ENCODE data around the gene SYTL2.
"Not testable (repeated sequence)": the region's sequence is repeated elsewhere in the genome, so short reads cannot be mapped to it uniquely, and the experiment has no call there.

Gene SYTL2

DNA sequence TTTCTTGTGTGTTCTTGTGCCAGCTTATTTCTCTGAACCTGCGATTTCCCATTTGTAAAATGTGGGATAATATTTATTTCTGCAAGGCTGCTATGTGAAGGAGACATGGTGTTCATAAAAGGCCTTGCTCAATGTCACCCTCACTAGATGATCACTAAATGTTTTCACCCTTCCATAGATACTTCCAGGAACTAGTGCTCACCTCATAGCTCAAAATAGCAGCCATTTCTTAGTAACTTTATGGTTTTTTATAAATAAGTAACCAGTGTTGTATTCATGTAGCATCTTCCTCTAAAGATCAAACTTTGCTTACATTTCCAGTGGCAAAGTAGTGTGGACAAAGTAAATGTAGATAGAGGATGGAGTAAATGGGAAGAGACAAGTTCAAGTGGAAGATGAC lies 23.8 kb downstream of the SYTL2 start:
- DNase-seq: no peak

DNA sequence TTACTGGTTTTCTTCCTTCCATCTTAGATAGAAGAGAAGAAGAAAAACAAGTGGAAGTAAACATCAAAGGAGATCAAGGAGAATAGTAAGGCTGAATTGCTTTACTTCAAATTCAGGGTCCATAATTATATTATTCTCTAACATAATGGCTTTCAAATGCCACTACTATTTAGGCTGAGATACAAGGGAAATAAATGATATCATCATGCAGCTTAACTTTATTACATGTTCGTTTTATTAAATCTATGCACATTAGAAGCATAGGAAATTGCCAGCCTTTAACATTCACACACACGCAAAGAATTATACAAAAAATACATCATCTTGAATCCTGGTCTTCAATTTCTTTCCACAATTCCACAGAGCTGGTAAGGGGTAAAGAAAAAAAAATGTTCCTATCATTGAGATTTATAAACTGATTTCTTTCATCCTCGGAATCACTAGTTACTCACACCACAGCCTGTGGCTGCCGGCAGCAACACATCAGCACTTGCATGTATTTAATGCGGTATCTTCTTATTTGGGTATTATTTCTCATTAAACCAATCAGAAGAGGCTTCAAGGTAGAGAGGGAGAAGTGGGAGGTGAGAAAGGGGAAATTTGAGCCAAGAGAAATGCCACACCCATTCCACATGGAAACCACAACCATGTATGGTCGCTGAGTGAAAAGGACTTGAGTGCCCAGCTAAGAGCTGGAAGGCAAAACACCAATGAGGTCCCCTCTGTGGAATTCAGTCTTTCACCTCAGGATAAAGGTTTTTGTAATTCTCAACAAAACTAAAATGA lies 26.3 kb downstream of the SYTL2 start:
- no peak for DNase-seq

DNA sequence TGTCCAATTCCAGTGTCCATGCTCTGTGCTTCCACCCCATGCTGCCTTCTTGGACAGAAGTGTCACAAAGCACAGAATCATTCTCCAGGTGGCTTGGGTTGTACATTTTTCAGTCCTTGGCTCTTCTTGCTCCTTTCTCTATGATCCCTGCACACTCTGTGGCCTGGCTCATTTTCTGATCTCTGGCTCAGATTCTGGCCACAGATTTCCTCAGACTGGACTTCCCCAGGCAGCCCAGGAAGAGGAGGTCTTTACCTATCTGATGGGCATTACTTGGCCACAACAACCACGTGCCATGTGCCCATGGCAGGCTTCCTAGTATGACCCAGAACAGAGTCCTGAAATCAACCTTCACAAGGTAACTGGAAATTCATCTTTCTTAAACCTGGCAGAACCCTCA lies 27.2 kb downstream of the SYTL2 start:
- no peak for DNase-seq

DNA sequence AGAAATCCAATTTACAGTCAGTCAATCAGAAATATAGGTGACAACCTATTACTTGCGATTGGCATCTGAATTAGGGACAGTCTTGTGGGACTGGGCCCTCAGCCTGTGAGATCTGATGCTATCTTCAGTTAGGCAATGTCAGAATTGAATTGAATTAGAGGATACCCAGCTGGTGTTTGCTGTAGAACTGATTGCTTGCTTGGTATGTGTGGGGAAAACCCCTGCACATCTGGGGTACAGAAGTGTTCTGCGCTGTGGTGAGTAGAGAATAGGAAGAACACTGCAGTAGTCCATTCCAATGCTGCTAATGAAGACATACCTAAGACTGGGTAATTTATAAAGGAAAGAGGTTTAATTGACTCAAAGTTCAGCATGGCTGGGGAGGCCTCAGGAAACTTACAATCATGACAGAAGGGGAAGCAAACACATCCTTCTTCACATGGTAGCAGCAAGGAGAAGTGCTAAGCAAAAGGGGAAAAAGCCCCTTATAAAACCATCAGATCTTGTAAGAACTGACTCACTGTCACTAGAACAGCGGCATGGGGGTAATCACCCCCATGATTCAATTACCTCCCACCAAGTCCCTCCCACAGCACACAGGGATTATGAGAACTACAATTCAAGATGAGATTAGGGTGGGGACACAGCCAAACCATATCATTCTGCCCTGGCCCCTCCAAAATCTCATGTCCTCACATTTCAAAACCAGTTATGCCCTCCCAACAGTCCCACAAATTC lies 30.0 kb downstream of the SYTL2 start:
- DNase-seq: not testable (repeated sequence)

DNA sequence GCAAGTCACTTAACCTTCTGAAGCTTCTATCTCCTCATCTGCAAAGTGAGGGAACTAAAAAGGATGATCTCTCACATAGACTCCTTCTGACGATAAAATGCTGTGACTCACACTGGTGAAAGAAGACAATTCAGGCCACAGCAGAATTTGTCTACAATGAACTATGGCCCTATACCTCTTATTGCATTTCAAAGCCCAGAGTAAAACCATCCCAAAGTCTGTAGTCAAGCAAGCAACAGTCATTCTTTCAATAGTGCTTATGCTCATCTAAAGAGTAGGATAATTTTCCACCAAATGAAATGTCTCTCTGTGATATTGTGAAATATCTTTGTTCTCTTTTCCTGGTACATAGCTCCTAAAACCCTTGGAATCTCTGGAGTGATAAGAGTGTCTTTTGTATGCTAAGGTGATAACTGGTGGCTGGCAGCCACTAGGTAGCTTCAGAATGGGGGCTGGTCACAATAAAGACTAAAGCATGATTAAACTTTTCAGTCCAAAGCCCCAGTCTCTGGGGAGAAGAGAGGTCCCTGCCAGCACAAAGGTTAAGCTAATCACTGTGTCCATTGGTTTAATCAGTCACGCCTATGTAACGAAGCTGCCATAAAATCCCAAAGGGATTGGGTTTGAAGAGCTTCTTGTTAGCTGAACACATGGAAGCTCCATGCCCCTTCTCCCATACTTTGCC lies 30.8 kb downstream of the SYTL2 start:
- DNase-seq: no peak

DNA sequence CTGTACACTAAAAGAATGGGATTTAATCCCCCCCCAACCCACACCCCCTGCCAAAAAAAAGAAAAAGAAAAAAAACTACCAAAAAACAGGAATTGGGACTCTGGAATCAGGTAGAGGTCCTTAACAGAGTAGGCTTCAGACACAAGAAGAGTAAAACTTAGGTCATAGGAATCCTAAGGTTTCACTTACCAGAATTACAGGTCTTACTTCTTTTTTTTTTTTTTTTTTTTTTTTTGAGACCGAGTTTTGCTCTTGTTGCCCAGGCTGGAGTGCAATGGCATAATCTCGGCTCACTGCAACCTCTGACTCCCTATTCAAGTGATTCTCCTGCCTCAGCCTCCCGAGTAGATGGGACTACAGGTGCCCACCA lies 33.4 kb downstream of the SYTL2 start:
- not testable (repeated sequence) for DNase-seq

DNA sequence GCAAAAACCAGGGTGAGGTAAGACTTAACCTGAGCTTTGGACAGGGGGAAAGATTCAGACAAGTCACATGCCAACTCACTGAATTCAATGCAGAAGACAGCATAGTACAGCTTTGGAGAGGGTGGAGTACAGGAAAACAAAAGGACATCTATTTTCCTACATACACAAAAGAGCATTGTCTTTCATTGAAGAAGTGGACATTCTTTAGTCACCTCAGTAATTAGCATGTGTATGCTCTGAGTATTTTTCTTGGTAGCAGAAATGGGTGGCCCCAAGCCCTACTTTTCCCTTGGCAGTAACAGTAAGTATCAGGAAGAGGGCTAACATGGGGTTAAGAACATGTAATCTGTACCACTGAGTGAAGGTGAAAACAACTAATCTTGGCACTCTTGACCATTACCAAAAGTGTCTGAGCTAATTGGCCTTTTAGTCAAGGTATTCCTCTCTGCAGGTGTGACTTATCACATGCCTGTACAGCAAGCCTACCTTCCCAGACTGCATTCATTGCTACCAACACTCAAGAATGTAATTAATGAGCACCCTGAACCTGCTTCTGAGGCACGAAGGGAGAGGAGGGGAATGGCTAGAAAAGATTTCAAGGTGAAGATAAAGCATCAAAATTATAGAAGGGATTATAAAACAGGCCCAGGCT lies 33.9 kb downstream of the SYTL2 start:
- DNase-seq: no peak

DNA sequence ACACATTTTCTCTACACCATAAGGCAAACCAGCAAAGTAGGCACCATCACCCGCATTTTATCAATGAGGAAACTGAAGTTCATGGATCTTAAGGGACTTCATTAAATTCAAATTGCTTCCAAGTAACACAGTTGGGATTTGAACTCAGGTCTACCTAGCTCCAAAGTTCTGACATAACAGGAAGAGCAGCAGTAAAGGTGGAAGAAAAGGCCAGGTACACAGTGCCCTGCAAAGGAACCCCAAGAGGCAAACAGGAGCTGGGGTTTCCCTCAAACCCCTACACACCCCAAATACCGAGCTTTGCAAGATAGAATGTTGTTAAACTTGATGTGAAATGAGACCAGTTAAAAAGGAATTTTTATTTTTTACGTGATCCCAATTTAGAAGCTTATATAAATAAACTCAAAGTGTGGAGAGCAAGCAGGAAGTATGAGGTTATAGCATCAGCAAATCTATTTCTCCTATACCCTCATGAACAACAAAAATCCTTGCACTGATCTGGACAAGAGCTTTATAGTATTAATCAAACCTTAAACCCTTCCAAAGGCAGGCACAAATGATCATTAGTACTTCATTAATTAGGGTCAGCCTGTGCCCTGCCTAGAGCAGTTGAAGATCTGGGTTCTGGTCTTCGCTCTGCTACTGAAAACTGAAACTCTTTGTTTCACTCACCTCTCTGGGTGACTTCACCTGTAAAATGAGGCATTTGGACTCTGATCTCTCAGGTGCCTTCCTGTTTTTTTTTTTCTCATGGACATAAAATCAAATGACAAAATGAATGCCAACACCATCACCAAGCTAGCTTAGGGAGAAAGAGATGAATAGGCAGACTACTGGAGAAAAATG lies 36.5 kb downstream of the SYTL2 start:
- no peak for DNase-seq

DNA sequence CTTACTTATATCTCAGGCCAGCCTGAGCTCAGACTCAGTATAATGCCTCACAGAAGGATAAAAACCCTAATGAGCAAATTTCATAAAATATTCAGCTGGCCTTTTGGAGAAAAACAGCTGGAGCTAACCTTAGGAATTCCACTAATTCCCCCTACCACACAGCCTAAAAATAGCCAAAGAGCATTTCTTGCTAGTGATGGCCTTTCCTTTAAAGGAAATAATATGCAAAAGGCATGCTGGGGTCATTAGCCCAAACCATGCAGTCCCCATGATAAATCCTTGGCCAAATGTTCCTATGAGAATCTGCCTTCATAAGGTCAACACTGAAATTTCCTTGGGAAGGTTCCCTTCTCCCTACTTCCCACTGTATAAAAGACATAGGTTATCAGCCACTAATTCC lies 38.2 kb downstream of the SYTL2 start:
- no peak for DNase-seq

DNA sequence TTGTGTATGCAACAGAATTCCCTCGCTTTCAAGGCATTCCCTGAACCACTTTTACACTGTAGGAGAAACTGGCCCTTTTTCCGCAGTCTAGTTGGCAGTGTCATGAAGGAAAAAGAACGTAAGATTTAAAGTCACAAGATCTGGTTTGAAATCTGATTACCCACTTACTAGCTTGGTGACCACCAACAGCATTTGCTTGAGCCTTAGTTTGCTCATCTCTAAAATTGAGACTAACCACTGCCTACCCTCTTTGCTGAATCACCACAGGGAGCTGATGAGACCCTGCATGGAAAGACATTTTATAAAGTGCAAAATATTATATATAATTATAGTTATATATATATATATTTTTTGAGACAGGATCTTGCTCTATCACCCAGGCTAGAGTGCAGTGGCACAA lies 39.4 kb downstream of the SYTL2 start:
- no peak for DNase-seq

DNA sequence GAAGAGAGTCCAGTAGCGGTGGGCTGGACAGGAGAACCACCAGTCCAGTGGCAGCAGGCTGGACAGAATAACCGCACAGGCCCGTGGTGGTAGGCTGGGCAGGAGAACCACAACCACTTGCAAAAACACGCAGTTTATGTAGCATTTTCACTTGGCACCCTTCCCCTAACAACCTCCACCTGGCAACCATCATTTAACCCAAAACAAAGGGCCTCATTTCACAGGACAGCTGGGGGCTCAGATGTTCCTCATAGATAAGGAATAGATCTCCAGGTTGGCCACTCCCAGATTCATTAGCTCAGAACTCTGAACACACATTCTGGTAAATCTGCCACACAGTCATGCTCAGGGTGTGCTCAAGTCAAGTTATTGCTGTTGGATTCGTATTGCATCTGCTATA lies 41.2 kb downstream of the SYTL2 start:
- no peak for DNase-seq

DNA sequence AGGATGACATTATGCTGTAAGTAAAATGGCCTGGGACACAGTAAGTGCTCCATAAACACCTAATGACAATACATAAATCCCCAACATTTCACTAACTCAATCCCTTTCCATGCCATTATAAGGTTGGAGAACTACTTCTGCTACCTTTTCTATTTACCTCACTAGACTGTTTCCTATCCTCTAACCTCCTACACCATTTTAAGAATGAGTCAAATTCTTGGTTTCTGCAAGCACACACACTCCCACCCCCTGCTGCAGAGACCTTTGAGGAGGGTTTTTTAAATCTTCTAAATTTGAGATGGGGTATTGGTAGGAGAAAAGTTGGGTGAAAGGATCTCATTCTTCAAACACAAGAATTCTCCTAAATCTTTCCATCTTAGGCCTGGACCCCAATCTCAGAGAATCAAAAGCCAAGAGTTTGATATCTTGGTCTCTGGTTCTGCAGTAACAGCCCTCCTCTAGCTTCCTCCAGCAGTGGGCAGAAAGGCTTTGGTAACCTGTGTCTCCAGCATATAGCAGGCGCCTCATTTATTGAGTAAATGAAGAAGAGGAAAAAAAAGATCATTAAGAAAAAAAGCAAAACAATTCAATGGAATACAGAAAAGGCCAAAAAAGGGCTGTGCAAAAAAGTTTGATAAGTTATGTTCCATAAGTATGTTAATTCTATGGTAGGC lies 42.3 kb downstream of the SYTL2 start:
- no peak for DNase-seq

DNA sequence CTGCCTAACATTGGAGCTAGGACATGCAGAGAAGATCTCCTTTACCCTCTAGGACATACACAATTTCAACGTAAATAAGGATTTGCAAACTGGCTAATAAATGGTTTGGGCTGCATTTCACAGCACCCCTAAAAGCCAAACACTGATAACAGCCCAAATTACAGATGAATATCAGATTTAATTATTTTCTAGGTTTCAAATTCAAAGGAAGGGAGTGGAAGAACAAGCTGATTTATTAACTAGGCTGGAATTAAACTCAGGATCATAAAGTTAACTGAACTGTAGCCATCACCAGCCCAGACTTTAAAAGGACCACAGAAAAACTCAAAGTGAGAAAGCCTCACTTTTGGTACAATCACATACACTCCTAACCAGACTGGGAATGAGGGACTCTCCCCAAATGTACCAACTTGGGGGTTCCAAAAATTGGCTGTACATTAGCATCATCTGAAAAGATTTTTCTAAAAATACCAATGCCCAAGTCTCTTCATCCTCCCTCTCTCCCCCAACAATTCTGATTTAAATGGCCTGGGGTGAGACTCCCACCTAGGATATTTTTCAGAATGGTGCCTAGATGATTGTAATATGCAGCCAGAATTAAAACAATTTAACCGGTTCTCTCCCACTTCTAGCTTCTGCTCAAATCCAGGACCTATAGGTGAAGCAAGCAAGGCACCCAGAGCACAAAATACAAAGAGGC lies 43.5 kb downstream of the SYTL2 start:
- no peak for DNase-seq

DNA sequence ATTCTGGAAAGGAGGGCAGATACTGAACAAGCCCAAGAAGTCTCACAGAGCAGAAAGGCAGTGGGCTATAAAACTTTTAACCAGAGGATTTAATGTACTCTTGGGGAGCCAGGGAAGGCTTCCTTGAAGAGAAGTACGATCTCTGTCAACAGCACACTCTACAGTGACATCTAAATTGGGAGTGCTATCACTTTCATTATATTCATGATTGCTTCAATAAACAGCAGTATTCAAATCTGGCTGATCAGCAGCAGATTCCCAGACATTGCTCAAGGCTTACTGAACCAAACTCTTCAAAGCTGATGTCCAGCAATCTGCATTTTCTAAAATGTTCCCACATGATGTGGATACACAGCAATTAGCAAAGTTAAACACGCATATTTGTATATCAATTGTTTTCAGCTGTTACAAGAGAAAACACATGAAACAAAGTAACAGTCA lies 44.2 kb downstream of the SYTL2 start:
- no peak for DNase-seq

DNA sequence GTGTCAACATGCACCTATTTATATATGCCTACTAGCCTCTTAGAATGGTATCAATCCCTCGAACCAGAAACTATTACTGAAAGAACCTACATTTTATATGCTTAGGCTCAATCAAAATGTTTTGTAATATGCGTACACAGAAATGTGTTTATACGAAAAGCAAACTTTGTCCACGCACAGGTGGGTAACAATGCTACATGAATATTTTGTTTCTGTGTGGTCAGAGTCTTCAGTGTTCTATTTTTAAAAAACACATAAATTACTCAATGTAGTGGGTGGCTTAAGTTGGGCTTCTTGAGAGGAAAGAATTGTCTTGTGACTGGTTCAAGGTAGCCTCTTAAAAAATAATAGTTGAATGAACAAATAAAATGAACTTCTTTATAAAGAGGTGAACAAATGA lies 46.1 kb downstream of the SYTL2 start:
- no peak for DNase-seq

DNA sequence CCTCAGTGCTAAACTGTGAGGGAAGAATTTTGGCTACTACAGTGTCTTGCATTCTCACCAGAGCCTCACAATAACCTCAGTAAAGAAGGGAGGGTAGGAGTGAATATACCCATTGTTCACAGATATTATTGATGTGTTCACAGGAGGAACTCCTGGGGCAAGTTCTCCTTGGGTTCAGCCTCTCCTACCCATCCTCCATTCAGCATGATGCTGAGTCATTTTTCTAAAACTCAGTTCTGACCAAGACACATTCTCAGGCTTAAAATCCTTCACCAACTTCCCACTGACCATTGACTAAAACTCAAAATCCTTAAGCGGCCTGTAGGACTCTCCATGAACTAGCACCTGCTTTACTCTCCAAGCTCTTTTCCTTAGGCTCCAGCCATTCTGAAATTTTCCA lies 48.7 kb downstream of the SYTL2 start:
- DNase-seq: no peak

DNA sequence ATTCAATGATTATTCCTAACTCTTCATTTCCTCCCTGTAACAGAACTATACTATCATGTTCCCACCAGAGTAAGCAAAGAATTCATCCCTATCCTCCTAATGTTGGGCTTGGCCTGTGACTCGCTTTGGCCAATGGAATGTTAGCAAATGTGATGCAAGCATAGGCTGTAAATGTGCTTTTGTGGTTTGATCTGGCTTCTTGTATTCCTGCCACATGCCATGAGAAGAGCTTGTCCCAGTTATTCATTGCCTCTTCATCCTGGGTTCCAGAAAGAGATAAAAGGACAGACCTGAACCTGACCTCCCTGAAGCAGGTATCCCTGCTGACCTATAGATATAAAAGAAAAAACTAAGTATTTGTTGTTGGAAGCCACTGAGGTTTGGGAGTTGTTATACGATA lies 51.0 kb downstream of the SYTL2 start:
- no peak for DNase-seq

DNA sequence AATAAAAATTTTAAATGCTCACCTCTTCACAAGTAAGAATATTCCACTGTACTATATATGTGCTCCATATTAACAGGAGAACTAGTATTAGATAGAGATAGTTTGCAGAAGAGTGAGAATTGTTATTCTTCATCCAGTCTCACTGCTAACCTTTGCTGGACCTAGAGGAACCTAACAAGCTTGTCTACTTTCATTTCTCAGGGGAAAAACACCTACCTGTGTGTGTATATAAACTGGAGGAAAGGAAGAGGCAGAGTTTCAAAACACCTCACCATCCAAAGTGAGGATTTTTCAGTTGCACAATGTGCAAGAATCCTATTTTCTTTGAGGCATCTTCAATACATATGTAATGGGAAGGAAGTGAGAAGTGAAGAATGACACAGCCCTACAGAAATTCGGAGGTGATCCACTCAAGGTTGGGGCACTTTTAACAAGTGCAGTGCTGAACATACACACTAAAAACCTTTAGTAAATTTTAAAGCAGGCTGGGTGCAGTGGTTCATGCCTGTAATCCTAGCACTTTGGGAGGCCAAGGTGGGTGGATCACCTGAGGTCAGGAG lies 52.4 kb downstream of the SYTL2 start:
- no peak for DNase-seq

DNA sequence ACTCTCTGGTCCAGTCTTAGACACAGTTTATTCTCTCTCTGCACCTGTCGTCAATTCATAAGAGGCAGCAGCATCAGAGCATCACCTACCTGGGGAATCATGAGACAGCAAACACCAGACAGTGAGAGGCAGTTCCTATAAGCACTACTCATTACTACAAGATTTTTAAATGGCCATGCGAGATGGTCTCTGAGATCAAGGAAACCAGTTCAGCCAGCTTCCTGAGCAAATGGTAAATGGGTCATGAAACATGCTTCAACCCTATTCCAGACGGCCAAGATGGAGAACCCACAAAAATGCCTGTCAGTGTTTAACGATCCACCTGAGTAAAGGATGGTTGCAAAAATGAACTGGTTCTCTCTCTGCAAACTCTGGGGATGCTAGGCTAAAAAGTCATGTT lies 52.9 kb downstream of the SYTL2 start:
- no peak for DNase-seq

DNA sequence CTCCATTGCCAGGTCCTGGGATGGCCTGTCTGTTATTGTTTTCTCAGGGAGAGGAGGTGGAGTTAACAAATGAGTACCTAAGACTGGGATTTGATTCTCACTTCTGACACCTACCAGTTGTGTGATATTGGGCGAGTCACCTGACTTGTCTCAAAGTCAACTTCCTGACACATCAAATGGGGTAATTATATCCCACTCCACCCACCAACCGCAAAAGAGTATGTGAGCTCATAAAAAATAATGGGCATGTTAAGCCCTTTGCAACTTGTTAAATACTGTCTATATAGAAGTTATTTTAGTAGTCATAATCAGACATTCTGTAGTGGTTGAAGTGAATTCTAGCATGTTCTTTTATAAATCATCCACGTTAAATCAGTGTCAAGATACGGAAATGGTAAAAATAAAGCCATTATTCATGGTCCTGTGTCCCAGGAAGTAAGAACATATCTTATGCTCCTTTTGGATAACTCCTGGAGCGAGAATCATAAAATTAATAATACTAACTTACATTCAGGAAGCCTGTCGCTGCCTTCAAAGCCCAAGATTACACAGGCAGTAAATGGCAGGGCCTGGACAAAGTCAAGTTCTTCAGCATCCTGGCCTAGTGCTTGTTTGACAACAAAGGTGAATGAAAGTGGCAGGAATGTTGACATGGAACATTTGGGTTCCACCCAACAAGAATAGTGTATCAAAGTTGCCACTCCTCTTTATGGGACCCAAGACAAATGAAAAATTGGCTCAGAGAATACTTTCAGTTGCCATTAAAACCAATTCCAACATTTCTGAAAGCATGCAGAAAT lies 54.3 kb downstream of the SYTL2 start:
- DNase-seq: no peak
